Stimulated activated CD4-positive, alpha-beta T cell treated with anti-CD3 and anti-CD28 coated beads, Interleukin-12 subunit alpha, Interleukin-12 subunit beta, amount 100 ng/mL, for 24 hours (primary cell): ENCODE data around the gene TMC4.

ENCODE experiments used
- DNase-seq, 2 experiments: peaks; one replicate each; pipeline ENCODE4 v3.0.0-alpha.2; 2020; ENCODE audit warnings: low read depth in 2 of 2

The TMC4 gene

GRCh38 chr19:54133312-54133956, 39.5 kb downstream of the TMC4 start:
- DNase-seq, result no peak

GRCh38 chr19:54129617-54129996, 43.4 kb downstream of the TMC4 start:
- DNase-seq, result no peak

- no peak for DNase-seq
Measured at GRCh38 chr19:54128796-54129616, 44.0 kb downstream of the TMC4 start.

GRCh38 chr19:54128441-54128725, 44.6 kb downstream of the TMC4 start:
- no peak for DNase-seq

GRCh38 chr19:54127688-54128440, 45.1 kb downstream of the TMC4 start:
- DNase-seq, result no peak

- DNase-seq, result no peak
Measured at GRCh38 chr19:54125713-54126112, 47.2 kb downstream of the TMC4 start.

- DNase-seq, result no peak
Measured at GRCh38 chr19:54124393-54124792, 48.6 kb downstream of the TMC4 start.

GRCh38 chr19:54123682-54124081, 49.3 kb downstream of the TMC4 start:
- no peak for DNase-seq

GRCh38 chr19:54121259-54121658, 51.7 kb downstream of the TMC4 start:
- DNase-seq, result no peak

- peak; percentile 94 to 97 for DNase-seq
Measured at GRCh38 chr19:54115109-54116063, 57.6 kb downstream of the TMC4 start, which contains the start of the genes PRPF31 and TFPT. Gene PRPF31 (plus strand): TSS chr19:54115754. CDS start chr19:54118279, 2,525 bp downstream. Gene TFPT (minus strand): TSS chr19:54115657. CDS start chr19:54115269, 388 bp downstream.

GRCh38 chr19:54114340-54115108, 58.4 kb downstream of the TMC4 start:
- no peak for DNase-seq
